Activated T-cell treated with anti-CD3 and anti-CD28 coated beads, Interleukin-2, amount 50 U/mL, for 24 hours (primary cell): ENCODE measurements around the gene LRRC8E.

Experiments
- DNase-seq: peaks from one replicate; pipeline ENCODE4 v3.0.0-alpha.2; 2020
- H3K27ac Mint-ChIP-seq: 2 replicates; pipeline ENCODE4 v1.8.0; 2020; ENCODE audit warnings: mild to moderate bottlenecking, mixed read lengths
- H3K27me3 Mint-ChIP-seq: 2 replicates; pipeline ENCODE4 v1.8.0; 2020; ENCODE audit warnings: mixed read lengths
- H3K36me3 Mint-ChIP-seq: 2 replicates; pipeline ENCODE4 v1.8.0; 2020; ENCODE audit warnings: low read depth, mixed read lengths
- H3K4me1 Mint-ChIP-seq: 2 replicates; pipeline ENCODE4 v1.8.0; 2020; ENCODE audit warnings: low read depth, mixed read lengths
- H3K4me3 Mint-ChIP-seq: 2 replicates; pipeline ENCODE4 v1.8.0; 2020; ENCODE audit warnings: mild to moderate bottlenecking, moderate library complexity, mixed read lengths
- H3K9me3 Mint-ChIP-seq: 2 replicates; pipeline ENCODE4 v1.8.0; 2020; ENCODE audit warnings: mixed read lengths

The LRRC8E gene

DNA sequence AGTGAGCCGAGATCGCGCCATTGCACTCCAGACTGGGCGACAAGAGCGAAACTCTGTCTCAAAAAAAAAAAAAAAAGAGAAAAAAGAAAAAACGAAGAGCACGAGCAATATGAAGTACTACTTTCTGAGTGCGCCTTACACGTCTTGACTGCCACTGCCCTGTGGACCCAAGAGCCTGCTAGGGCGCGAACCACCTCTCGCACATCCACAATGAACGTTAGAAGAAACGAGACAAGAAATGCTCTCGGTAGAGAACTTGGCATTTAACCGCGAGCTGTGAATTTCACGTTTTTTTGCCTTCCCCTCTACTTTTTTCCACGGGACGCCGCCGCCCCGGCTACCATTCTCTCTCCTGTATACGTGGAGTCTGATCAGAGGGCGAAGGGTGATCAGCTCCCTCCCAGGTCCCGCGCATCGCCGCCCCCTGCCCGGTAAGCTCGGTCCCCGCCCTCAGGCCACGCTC lies 54.7 kb downstream of the LRRC8E start:
- Mint-ChIP-seq H3K4me3 (peak overlapping the region; percentile 93), H3K4me1 (peaks cover 42% of the 10 kb centered on the region), H3K27me3 (no peaks in the 10 kb centered on the region), H3K27ac (peak overlapping the region; percentile 99), H3K36me3 (peaks cover 57% of the 10 kb centered on the region), H3K9me3 (no peaks in the 10 kb centered on the region)
- no peak for DNase-seq

DNA sequence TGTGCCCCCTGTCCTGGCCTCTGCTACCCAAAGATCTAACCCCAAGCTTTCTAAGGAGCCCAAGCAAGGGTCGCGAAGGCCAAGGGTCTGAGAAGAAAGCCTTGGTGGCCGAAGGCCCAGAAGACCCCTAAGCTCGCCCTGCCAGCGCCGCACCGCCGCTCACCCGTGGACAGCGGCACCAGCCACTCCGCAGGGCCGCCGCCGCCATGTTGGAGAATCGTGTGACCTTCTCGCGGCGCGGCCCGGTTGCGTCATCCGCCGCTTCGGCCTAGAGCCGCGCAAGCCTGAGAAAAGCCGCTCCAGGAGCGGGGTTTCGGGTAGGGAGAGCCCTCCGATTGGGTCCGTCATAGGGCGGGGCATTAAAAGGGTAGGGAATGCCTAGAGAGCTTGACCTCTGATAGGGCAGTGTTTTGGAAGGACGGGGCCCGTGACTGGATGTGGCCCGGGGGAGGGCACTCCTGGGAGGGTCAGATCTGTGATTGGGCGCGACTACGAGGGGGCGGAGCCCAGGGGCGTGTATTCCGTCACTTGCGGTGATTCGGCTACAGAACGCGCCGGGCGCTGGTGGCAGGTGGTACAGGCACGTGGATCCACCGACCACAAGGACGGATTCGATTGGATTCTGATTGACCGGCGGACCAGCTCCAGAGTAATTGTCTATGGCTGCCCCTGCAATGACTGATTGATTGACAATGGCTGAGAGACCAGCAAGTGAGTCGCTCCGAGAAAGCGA lies 55.3 kb downstream of the LRRC8E start, which contains the start of gene TIMM44:
TSS of gene TIMM44 (minus strand) at position 223 of the 733 bp plus-strand sequence. CDS start at position 208, 15 bp downstream.
- Mint-ChIP-seq H3K27ac (peak within 1 kb of the TSS; percentile 99), H3K4me3 (peak within 1 kb of the TSS; percentile 93), H3K4me1 (peaks cover 42% of the 10 kb centered on the region), H3K36me3 (peaks cover 52% of the 10 kb centered on the region), H3K27me3 (no peaks in the 10 kb centered on the region), H3K9me3 (no peaks in the 10 kb centered on the region)
- peak; percentile 98 for DNase-seq

DNA sequence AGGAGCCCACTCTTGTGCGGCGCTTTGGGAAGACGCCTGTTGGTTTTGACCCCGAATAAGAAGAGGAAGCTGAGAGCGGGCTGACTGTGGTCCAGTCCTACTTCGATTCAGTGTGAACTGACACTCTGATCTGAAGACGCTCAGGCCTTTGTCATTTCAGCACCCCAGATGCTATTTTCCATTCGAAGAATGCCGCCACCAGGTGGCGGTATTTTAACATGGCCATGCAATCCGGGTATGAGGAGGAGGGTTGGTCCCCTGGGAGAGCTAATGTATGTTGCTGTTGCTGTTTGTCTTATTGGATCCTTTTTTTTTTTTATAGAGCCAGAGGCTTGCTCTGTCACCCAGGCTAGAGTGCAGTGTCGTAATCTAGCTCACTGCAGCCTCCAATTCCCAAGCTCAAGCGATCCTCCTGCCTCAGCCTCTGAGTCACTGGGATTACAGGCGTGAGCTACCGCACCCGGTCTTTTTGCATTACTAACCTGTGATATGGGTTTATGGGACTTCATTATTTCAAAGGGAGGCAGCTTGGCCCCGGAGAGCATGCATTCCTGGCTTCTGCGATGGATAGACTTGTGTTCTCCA lies 56.0 kb downstream of the LRRC8E start:
- no peaks in the 10 kb centered on the region for H3K9me3 Mint-ChIP-seq
- H3K36me3 Mint-ChIP-seq: peaks cover 46% of the 10 kb centered on the region
- H3K27me3 Mint-ChIP-seq: no peaks in the 10 kb centered on the region
- H3K4me1 Mint-ChIP-seq: peaks cover 38% of the 10 kb centered on the region
- peak overlapping the region; percentile 93 for H3K4me3 Mint-ChIP-seq
- DNase-seq: peak; percentile 89
- peak overlapping the region; percentile 99 for H3K27ac Mint-ChIP-seq

DNA sequence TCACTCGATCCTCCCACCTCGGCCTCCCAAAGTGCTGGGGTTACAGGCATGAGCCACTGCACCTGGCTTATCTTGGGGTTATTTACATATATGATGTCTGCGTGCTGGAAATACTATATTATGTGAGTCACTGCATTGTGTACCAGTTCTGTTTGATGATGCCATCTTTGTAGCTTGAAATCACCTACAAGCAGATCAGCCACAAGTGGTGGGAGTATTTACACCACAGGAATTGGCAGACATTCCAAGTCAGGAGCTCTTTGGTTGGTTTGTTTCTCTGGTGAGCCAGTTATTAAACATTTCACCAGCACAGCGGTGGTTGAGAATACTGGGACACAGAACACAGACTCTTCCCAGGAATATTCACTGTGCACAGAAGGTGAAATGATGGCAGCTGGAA lies 59.6 kb downstream of the LRRC8E start:
- no peak for DNase-seq
- Mint-ChIP-seq H3K27ac (no peak overlapping the region), H3K27me3 (no peaks in the 10 kb centered on the region), H3K4me3 (no peak overlapping the region), H3K4me1 (peaks cover 16% of the 10 kb centered on the region), H3K36me3 (peaks cover 14% of the 10 kb centered on the region), H3K9me3 (no peaks in the 10 kb centered on the region)
